Muscle layer of duodenum (tissue), 2 donors: ENCODE results near the gene BHLHA9.
"Not testable (repeated sequence)": the region's sequence is repeated elsewhere in the genome, so short reads cannot be mapped to it uniquely, and the experiment has no call there.

Source experiments
- H3K27ac ChIP-seq: one replicate; pipeline ENCODE4 v1.7.0; 2013; ENCODE audit warnings: mild to moderate bottlenecking, low read length
- H3K27me3 ChIP-seq: one replicate; pipeline ENCODE4 v1.7.0; 2013; ENCODE audit warnings: low read depth, mild to moderate bottlenecking, control low read depth, low read length
- H3K36me3 ChIP-seq, 2 donors: one replicate each; pipeline ENCODE4 v1.7.0; 2013; ENCODE audit warnings: low read length in 2 of 2, control low read depth in 1 of 2, mild to moderate bottlenecking in 1 of 2; ENCODE audit not compliant: insufficient read depth in 2 of 2, control insufficient read depth in 1 of 2
- H3K4me1 ChIP-seq, 2 donors: one replicate each; pipeline ENCODE4 v1.7.0; 2013; ENCODE audit warnings: low read length in 2 of 2, mild to moderate bottlenecking in 2 of 2, control low read depth in 1 of 2, moderate library complexity in 1 of 2; ENCODE audit not compliant: insufficient read depth in 2 of 2, control insufficient read depth in 1 of 2
- H3K4me3 ChIP-seq, 2 donors: one replicate each; pipeline ENCODE4 v1.7.0; 2013; ENCODE audit warnings: low read length in 2 of 2, low read depth in 1 of 2, mild to moderate bottlenecking in 1 of 2
- H3K9me3 ChIP-seq, 2 donors: one replicate each; pipeline ENCODE4 v1.7.0; 2013; ENCODE audit warnings: low read length in 2 of 2, control low read depth in 1 of 2, mild to moderate bottlenecking in 1 of 2; ENCODE audit not compliant: control insufficient read depth in 1 of 2
- donor health status: healthy.

Gene BHLHA9

DNA sequence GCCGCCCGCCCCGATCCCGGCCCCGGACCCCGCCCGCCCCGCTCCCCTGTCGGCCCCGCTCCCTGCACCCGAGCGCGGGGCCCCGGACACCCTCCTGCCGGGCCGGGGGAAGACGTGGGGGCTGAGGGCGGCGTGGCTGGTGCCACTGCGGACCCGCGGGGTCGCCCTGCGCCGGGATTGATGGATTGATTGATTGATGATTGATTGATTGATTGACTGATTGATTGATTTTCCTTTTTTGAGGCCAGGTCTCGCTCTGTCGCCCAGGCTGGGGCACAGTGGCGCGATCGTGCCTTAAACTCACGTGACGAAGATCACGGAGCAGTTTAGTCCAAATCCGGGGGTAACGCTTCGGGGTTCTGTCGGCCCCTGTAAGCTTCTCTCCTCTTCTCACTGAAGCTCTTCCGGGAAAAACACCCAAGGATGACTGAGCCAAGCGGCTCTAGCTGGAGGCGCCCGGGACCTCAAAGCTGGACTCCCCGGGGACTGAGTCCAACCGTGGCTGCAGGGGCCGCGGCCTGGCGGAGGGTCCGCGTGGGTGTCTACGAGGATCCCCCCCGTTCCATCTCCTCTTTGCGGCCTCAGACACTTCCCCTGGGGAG lies 40.2 kb upstream of the BHLHA9 start:
- Histone ChIP-seq H3K27ac (no peak overlapping the region), H3K36me3 (no peaks in the 10 kb centered on the region), H3K27me3 (peaks cover 10% of the 10 kb centered on the region), H3K4me3 (peak overlapping the region in 1 of 2 donors; percentile 68), H3K9me3 (no peaks in the 10 kb centered on the region), H3K4me1 (peaks cover 0 to 9% of the 10 kb centered on the region in 2 donors)

DNA sequence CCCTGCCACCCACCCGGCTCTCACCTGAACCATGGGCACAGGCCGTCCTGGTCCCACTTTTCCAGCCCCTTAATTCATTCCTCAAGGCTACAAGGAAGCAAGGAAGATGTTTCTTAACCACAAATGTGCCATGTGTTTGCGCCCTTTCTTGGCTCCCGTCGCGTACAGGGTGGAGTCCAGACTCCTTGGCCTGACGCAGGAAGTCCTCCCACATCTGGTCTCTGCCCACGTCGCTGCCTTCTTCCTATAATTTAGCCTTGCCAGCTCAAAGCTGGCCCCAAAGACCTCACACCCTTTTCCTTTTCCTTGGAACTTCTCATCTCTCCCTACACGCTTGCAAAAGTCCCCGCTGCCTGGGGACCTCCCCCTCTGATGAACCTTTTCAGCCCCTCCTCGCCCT lies 38.8 kb upstream of the BHLHA9 start:
- H3K36me3 ChIP-seq, result no peaks in the 10 kb centered on the region
- H3K4me1 ChIP-seq, result peaks cover 0 to 9% of the 10 kb centered on the region in 2 donors
- H3K4me3 ChIP-seq, result no peak overlapping the region
- peaks cover 10% of the 10 kb centered on the region for H3K27me3 ChIP-seq
- H3K27ac ChIP-seq, result no peak overlapping the region
- H3K9me3 ChIP-seq, result no peaks in the 10 kb centered on the region

DNA sequence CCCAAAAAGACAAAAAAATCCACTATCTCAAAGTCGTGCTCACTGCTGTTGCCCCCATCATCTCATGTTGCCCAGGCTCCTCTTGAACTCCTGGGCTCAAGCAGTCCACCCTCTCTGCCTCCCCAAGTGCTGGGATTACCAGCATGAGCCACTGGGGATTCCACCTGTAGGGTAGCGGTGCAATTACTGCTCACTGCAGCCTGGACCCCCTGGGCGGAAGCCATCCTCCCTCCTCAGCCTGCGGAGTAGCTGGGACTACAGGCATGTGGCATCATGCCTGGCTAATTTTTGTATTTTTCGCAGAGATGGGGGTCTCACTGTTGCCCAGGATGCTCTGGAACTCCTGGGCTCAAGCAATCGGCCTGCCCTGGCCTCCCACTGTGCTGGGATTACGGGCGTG lies 37.9 kb upstream of the BHLHA9 start:
- H3K9me3 ChIP-seq, result no peaks in the 10 kb centered on the region
- H3K27ac ChIP-seq, result no peak overlapping the region
- peaks cover 10% of the 10 kb centered on the region for H3K27me3 ChIP-seq
- no peaks in the 10 kb centered on the region for H3K36me3 ChIP-seq
- no peak overlapping the region for H3K4me3 ChIP-seq
- H3K4me1 ChIP-seq, result peaks cover 0 to 9% of the 10 kb centered on the region in 2 donors

DNA sequence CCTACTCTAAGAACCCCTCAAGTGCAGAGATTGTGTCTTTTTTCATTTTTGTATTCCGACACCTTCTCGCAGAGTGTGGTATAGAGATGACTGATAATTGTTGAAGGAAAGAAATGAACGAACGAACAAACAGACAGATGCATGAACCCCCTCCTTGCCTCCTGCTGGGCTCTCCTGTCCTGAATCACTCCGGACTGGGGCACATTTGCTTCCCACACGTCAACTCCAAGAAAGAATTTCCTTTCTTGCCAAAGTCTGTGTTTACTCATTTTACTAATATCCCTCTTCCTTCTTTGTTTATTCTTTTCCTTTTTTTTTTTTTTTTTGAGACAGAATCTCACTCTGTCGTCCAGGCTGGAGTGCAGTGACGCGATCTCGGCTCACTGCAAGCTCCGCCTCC lies 37.5 kb upstream of the BHLHA9 start:
- H3K27me3 ChIP-seq, result peaks cover 10% of the 10 kb centered on the region
- no peaks in the 10 kb centered on the region for H3K36me3 ChIP-seq
- H3K4me3 ChIP-seq, result no peak overlapping the region
- H3K27ac ChIP-seq, result no peak overlapping the region
- peaks cover 0 to 9% of the 10 kb centered on the region in 2 donors for H3K4me1 ChIP-seq
- H3K9me3 ChIP-seq, result no peaks in the 10 kb centered on the region

DNA sequence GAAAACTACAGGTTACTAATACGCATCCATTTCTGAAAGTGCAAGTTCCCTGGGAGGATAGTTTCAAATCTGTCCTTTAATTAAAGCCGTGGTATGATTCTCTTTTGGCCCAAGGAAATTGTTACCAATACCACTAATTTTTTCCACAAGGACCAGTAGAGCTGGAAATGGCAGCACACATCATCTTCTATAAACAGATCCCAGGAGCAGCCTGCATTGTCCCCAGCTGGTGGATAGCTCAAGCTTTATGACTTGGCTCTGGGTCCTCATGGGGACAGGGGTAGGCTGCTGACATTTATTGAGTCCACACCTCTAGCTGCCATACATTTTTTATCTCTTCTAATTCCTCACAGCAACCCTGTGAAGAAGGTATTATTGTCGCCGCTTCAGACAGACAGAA lies 35.8 kb upstream of the BHLHA9 start:
- no peaks in the 10 kb centered on the region for H3K36me3 ChIP-seq
- no peaks in the 10 kb centered on the region for H3K9me3 ChIP-seq
- H3K4me3 ChIP-seq, result no peak overlapping the region
- H3K27me3 ChIP-seq, result peaks cover 10% of the 10 kb centered on the region
- H3K4me1 ChIP-seq, result peaks cover 0 to 6% of the 10 kb centered on the region in 2 donors
- H3K27ac ChIP-seq, result no peak overlapping the region

DNA sequence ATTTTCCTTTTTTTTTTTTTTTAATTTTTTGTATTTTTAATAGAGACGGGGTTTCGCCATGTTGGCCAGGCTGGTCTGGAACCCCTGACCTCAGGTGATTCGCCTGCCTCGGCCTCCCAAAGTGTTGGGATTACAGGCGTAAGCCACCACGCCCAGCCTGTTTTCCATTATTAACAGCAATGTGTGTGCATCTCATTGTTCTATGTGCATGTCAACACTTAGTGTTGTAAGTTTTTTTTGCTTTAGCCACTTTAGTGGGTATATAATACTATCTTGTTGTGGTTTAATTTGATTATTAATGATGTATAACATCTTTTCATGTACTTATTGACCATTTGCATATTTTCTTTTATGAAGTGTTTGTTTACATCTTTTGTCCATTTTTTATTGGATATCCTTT lies 32.8 kb upstream of the BHLHA9 start:
- Histone ChIP-seq H3K36me3 (no peaks in the 10 kb centered on the region), H3K27ac (no peak overlapping the region), H3K4me1 (no peaks in the 10 kb centered on the region)

DNA sequence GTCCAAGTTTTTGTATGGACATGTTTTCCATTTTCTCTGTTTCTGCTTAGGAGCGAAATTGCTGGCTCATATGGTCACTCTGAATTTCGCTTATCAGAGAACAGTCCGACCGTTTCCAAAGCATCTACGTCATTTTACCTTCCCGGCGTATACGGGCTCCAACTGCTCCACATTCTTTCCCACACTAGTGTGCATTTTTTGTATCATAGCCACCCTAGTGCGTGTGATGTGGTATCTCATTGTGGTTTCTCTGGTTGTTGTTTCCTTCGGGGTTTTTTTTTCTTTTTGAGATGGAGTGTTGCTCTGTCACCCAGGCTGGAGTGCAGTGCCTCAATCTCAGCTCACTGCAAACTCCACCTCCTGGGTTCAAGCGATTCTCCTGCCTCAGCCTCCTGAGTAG lies 31.0 kb upstream of the BHLHA9 start:
- Histone ChIP-seq H3K27ac (no peak overlapping the region), H3K4me3 (no peak overlapping the region), H3K9me3 (no peaks in the 10 kb centered on the region), H3K27me3 (no peaks in the 10 kb centered on the region), H3K4me1 (no peaks in the 10 kb centered on the region), H3K36me3 (no peaks in the 10 kb centered on the region)

More for the DNA sequence above, 32.8 kb upstream of the BHLHA9 start:
- Histone ChIP-seq H3K4me3 (no peak overlapping the region), H3K9me3 (no peaks in the 10 kb centered on the region), H3K27me3 (peaks cover 3% of the 10 kb centered on the region)

DNA sequence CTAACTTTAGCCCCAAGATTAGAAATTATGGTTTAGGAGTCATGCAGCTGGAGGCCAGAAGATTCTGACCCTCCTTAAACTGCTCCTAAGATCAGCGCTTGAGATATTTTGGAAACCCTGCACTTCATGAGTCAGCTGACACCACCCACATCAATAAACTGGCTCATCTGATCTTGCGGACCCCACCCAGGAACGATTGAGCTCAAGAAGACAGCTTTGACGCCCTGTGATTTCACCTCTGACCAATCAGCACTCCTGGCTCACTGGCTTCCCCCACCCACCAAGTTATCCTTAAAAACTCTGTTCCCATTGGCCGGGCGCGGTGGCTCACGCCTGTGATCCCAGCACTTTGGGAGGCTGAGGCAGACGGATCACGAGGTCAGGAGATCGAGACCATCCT lies 29.8 kb upstream of the BHLHA9 start:
- not testable (repeated sequence) for H3K4me1 ChIP-seq, H3K9me3 ChIP-seq, H3K4me3 ChIP-seq, H3K27ac ChIP-seq, H3K36me3 ChIP-seq, H3K27me3 ChIP-seq

DNA sequence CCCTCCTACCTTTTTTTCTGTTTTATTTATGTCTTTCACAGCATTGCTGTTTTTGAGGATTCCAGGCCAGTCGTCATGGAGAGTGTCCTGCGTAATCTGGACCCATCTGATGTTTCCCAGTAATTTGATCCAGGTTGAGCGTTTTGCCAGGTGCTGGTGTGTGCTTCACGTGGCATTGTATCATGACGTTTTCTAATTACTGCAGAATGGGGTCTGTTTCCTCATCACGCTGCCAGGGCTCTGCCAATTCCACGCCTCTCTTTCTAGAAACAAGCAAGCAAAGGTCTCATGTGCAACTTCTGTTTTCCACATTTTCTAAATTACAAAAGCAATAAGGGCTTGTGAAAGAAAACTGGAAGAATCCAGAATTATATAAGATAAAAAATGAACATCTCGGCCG lies 28.3 kb upstream of the BHLHA9 start:
- no peaks in the 10 kb centered on the region for H3K36me3 ChIP-seq
- no peak overlapping the region for H3K27ac ChIP-seq
- no peak overlapping the region for H3K4me3 ChIP-seq
- H3K9me3 ChIP-seq, result no peaks in the 10 kb centered on the region
- no peaks in the 10 kb centered on the region for H3K4me1 ChIP-seq
- no peaks in the 10 kb centered on the region for H3K27me3 ChIP-seq

DNA sequence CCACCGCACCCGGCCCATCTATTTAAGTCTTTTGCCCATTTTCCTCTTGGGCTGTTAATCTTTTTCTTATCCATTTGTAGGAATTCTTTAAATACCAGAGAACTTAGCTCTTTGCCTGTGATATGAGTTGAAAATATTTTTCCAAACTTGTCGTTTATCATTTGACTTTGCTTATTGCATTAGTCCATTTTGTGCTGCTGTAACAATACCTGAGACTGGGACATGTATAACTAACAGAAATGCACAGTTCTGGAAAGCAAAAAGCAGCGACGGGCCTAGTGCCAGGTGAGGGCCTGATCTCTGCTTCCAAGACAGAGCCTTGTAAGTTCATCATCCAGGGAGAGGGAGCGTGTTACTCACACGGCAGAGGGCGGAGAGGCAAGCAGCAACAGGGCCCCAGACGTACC lies 25.6 kb upstream of the BHLHA9 start:
- Histone ChIP-seq H3K27me3 (no peaks in the 10 kb centered on the region), H3K9me3 (no peaks in the 10 kb centered on the region), H3K4me3 (no peak overlapping the region), H3K4me1 (no peaks in the 10 kb centered on the region), H3K36me3 (no peaks in the 10 kb centered on the region), H3K27ac (no peak overlapping the region)

DNA sequence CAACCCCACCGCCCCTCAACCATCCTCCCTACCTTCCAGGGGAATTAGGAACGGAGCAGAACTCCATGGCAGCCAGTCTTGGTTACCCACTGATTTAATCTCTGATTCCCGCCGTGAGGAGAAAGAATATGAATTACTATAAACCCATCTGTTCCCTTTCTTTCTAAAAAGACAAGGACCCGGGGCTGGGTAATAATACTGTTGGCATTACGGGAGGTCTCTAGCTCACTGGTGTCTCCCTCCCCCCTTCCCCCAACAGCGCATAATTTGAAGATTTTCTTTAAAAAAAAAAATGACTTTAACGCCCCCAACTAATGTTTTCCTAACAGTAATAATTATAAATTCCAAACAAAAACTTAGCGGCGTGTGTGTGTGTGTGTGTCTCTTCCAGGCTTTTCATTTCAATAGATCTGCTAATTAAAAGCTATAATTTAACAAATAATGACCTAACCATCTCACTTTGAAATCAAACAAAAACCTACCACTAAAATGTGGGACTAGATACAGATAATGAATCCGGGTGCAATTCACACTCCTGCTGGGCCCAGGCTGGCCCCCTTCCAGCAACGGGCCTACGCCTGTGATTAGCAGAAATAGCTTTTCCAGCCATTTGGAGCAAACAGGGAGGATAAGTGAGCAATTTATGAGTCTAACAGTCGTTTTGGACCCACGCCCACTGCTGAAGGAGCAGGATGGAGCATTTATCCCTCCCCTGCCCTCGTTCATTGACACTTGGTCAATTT lies 18.2 kb upstream of the BHLHA9 start:
- Histone ChIP-seq H3K27ac (no peak overlapping the region), H3K27me3 (no peaks in the 10 kb centered on the region), H3K4me1 (no peaks in the 10 kb centered on the region), H3K36me3 (no peaks in the 10 kb centered on the region), H3K4me3 (no peak overlapping the region), H3K9me3 (no peaks in the 10 kb centered on the region)

DNA sequence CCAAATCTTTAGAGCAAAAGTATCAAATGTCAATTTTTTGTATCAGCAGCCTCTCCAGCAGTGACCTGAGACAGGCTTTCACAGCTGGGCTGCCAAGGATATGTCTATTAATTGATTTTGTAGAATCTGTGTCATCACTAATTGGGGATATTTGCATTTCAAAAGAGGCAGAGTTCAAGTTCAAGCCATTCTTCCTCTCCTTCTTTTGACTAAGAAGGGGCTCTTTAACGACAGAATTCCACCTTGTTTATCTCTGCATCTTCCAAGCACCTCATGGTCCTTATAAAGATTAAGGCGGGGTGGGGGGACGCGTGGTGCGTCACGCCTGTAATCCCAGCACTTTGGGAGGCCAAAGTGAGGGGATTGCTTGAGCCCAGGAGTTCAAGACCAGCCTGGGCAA lies 15.2 kb upstream of the BHLHA9 start:
- no peak overlapping the region for H3K27ac ChIP-seq
- H3K36me3 ChIP-seq, result no peaks in the 10 kb centered on the region
- peaks cover 0 to 7% of the 10 kb centered on the region in 2 donors for H3K4me1 ChIP-seq
- no peaks in the 10 kb centered on the region for H3K9me3 ChIP-seq
- no peaks in the 10 kb centered on the region for H3K27me3 ChIP-seq
- no peak overlapping the region for H3K4me3 ChIP-seq
